Measurements from ENCODE around the gene ZNHIT1.

Gene ZNHIT1

GRCh38 chr7:101217388-101218235, at the start of gene ZNHIT1, which contains the start of gene PLOD3:
Gene ZNHIT1, plus strand, starts transcription at chr7:101218165. Its CDS starts 31 bp downstream, at chr7:101218196.
Gene PLOD3, minus strand, starts transcription at chr7:101217581. Its CDS starts 307 bp downstream, at chr7:101217274.
- TF ChIP-seq CTCF (IDR thresholded peaks at IDR 0.05; ENCODE audit: low read depth, low read length), result no peak

DNA sequence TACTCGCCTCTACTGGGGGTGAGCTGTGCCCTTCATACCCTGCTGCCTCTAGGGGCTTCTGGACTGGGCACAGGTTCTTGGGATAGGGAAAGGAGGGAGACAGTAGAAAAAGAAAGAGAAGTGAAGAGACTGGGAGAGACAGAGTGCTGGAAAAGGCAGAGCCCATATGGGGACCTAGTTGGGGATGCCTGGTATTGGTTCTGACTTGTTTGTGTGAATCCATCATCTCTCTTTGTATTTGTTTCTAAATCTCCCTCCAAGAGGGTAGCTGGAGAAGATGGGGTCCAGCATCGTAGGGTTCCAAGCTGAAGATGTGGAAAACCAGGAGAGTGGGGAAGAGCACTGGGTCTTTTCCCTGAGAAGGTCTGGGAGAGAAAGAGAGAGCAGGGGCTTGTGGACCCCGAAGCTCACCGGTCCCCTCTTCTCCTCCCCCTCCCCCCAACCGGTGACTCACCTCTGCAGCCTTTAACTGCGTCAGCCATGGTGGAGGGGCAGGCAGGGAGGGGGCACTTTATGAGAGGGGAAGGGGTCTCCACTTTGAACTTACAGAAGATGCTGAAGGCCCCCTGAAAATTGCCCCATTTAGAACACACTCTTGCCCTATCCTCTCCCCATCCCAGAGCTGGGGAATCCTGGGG, 49.4 kb upstream of the ZNHIT1 start:
- H3K4me3 ChIP-seq (ENCODE audit: low read depth, low read length), result no peak overlapping the region
- TF ChIP-seq CTCF (IDR thresholded peaks at IDR 0.05; ENCODE audit: low read depth, low read length), result no peak

More at GRCh38 chr7:101217388-101218235, at the start of gene ZNHIT1, which contains the start of gene PLOD3:
- H3K4me3 ChIP-seq (ENCODE audit: low read depth, low read length), result peak within 1 kb of the TSS; percentile 78

GRCh38 chr7:101169110-101169837, 48.7 kb upstream of the ZNHIT1 start:
- no peak for TF ChIP-seq CTCF (IDR thresholded peaks at IDR 0.05; ENCODE audit: low read depth, low read length)
- peak overlapping the region; percentile 14; the same call in 1 of the 2 replicates for H3K4me3 ChIP-seq (ENCODE audit: low read depth, low read length)

GRCh38 chr7:101169838-101170551, 48.0 kb upstream of the ZNHIT1 start:
- TF ChIP-seq CTCF (IDR thresholded peaks at IDR 0.05; ENCODE audit: low read depth, low read length), result peak; percentile 93
- H3K4me3 ChIP-seq (ENCODE audit: low read depth, low read length), result peak overlapping the region; percentile 14; the same call in 1 of the 2 replicates

DNA sequence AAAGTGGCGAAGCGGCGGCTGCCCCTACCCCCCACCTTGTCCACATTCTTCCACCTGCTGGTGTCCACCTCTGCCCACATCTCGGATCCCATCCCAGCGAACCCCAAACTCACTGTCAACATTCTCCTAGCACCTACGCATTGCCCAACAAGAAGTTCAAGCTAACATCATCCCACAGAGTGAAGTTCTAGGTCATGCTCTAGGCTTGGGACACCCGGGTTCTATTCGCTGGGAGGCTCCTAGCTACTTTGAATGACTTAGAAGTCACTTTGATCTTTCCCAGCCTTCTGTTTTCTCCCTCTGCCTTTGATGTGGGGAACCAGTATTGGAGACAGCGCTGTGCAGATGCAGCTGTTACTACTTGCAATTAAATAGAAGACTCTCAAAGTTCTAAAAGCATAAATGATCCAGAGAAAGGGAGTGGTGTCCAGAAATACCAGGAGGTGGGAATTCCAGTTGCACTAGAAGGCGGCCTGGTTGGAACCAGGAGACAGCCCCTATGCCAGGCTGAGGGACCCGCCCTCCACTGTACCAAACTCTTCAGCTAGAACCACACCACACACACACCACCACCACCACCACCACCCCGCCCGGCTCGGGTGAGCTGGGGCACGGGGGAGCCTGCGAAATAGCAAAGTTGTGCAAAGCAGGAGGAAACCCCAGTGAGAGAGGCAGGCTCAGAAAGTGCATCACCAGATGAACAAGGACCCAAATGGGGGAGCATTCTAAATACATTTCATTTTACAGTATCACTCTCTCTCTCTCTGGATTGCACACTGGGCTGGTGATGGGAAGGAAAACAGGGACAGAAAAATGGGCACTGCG, 47.1 kb upstream of the ZNHIT1 start:
- no peak for TF ChIP-seq CTCF (IDR thresholded peaks at IDR 0.05; ENCODE audit: low read depth, low read length)
- no peak overlapping the region for H3K4me3 ChIP-seq (ENCODE audit: low read depth, low read length)

DNA sequence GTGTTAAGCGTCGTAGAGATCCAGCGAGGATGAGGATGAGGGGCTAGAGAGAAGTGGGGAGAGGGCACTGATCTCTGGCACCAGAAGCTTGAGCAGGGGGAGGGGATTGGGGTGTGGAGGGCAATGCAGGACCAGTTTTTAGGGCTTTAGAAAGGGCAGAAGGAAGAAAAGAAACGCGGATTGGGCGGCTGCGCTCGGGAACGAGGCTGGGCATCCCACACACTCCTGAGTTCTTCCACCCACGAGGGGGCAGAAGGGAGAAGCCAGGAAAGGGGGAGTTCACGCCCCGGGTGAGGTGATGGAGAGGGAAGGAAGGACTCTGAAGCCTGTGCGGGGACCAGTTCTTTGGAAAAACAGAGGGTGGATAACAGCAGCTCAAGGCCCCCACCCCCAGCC, 46.5 kb upstream of the ZNHIT1 start:
- no peak overlapping the region for H3K4me3 ChIP-seq (ENCODE audit: low read depth, low read length)
- TF ChIP-seq CTCF (IDR thresholded peaks at IDR 0.05; ENCODE audit: low read depth, low read length), result peak; percentile 33

All from WI38 (cell line).